Cerebellar cortex (tissue), 1 donor: ENCODE results near the gene CFAP20.

Experiments
- DNase-seq: peaks from one replicate; pipeline ENCODE4 v3.0.0-alpha.2; 2015; ENCODE audit warnings: low spot score

Gene CFAP20

GRCh38 chr16:58124601-58124915, 4.6 kb downstream of the CFAP20 start:
- no peak for DNase-seq

- DNase-seq = no peak
Measured at GRCh38 chr16:58123896-58124600, 5.1 kb downstream of the CFAP20 start.

GRCh38 chr16:58121132-58121531, 8.0 kb downstream of the CFAP20 start:
- no peak for DNase-seq

- DNase-seq = no peak
Measured at GRCh38 chr16:58120234-58120633, 8.9 kb downstream of the CFAP20 start.

- DNase-seq = peak; percentile 25
Measured at GRCh38 chr16:58119509-58119845, 9.7 kb downstream of the CFAP20 start.

GRCh38 chr16:58118801-58119508, 10.2 kb downstream of the CFAP20 start:
- DNase-seq = no peak

- DNase-seq = no peak
Measured at GRCh38 chr16:58116529-58116928, 12.7 kb downstream of the CFAP20 start.

- DNase-seq = no peak
Measured at GRCh38 chr16:58116081-58116480, 13.1 kb downstream of the CFAP20 start.

GRCh38 chr16:58114827-58115825, 14.1 kb downstream of the CFAP20 start:
- no peak for DNase-seq

GRCh38 chr16:58111302-58111627, 17.9 kb downstream of the CFAP20 start:
- DNase-seq = no peak

GRCh38 chr16:58110571-58111301, 18.4 kb downstream of the CFAP20 start:
- DNase-seq = no peak

- no peak for DNase-seq
Measured at GRCh38 chr16:58109881-58110280, 19.3 kb downstream of the CFAP20 start.

- no peak for DNase-seq
Measured at GRCh38 chr16:58109330-58109729, 19.9 kb downstream of the CFAP20 start.

GRCh38 chr16:58107709-58108108, 21.5 kb downstream of the CFAP20 start:
- DNase-seq = no peak

GRCh38 chr16:58107228-58107627, 22.0 kb downstream of the CFAP20 start:
- DNase-seq = no peak

- DNase-seq = no peak
Measured at GRCh38 chr16:58105631-58106030, 23.6 kb downstream of the CFAP20 start.

GRCh38 chr16:58102665-58103392, 26.4 kb downstream of the CFAP20 start:
- no peak for DNase-seq

- DNase-seq = no peak
Measured at GRCh38 chr16:58099956-58100300, 29.3 kb downstream of the CFAP20 start.

- DNase-seq = no peak
Measured at GRCh38 chr16:58099097-58099955, 29.9 kb downstream of the CFAP20 start.

GRCh38 chr16:58098207-58099096, 30.7 kb downstream of the CFAP20 start:
- DNase-seq = no peak
